Posterior vena cava (tissue), 2 donors: Measurements from ENCODE around the gene IFNA2. TPM values are rescaled to one million over a fixed set of nuclear protein-coding genes. Genes with fewer than 3 reads are reported as not detected.

Experiments
- total RNA-seq, 2 donors: library from RNA; stranded (reverse); fragmentation: NEBNext Ultra II Directional; extraction: Animal tissue kit (Norgen Biotek cat#: 25700); gene quantifications; one replicate each; pipeline ENCODE4 v1.2.1, GENCODE V29; 2021
- donor health status: DM: yes; HTN: yes; CAD: no.
- donor health status: DM: yes; HTN: yes; CAD: no.

IFNA2 gene
- total RNA-seq, 2 donors from 2014 or later, result not detected

Other genes with a start within 250 kb of the IFNA2 start
- gene IFNW1, start 243.6 kb downstream of the IFNA2 start, total RNA-seq, result not detected
- gene IFNA21, start 218.7 kb downstream of the IFNA2 start, total RNA-seq, result not detected
- gene IFNA4, start 197.8 kb downstream of the IFNA2 start, total RNA-seq, result not detected
- not detected for gene IFNA7, start 183.2 kb downstream of the IFNA2 start, total RNA-seq
- gene IFNA10, start 178.3 kb downstream of the IFNA2 start, total RNA-seq, result not detected
- not detected for gene IFNA16, start 168.1 kb downstream of the IFNA2 start, total RNA-seq
- gene IFNA17, start 157.2 kb downstream of the IFNA2 start, total RNA-seq, result not detected
- gene IFNA14, start 145.4 kb downstream of the IFNA2 start, total RNA-seq, result not detected
- gene IFNA5, start 80.1 kb downstream of the IFNA2 start, total RNA-seq, result not detected
- gene KLHL9, start 50.0 kb downstream of the IFNA2 start, total RNA-seq, result 10 to 100 TPM; 21.9 to 24.2 TPM
- not detected for gene IFNA6, start 34.5 kb downstream of the IFNA2 start, total RNA-seq
- gene IFNA13, start 17.3 kb downstream of the IFNA2 start, total RNA-seq, result not detected
- not detected for gene IFNA8, start 23.7 kb upstream of the IFNA2 start, total RNA-seq
- gene IFNA1, start 55.0 kb upstream of the IFNA2 start, total RNA-seq, result not detected
- gene IFNE, start 96.9 kb upstream of the IFNA2 start, total RNA-seq, result not detected